ENCODE data around the gene AZGP1.

DNA sequence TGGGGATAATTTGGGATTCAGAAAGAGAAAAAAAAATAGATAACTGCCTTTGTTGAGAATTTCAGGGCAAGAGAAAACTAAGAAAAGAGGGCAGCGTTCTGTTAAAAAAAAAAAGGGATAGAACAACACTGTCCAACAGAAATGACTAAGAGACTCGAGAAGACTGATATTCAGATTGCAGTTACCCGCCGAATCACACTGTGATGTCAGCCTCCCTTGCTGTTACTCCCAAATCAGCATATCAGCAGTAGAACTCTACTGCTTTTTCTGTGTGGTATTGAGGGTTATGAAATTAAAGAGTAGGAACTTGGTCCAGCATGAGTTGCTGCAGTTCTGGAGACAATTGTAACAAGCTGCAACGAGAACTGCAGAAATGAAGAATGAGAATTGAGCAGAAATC is 48.3 kb downstream of the AZGP1 start:
- no peak for TF ChIP-seq POLR2A (IDR thresholded peaks at IDR 0.05)
- TF ChIP-seq, protein P1, sequence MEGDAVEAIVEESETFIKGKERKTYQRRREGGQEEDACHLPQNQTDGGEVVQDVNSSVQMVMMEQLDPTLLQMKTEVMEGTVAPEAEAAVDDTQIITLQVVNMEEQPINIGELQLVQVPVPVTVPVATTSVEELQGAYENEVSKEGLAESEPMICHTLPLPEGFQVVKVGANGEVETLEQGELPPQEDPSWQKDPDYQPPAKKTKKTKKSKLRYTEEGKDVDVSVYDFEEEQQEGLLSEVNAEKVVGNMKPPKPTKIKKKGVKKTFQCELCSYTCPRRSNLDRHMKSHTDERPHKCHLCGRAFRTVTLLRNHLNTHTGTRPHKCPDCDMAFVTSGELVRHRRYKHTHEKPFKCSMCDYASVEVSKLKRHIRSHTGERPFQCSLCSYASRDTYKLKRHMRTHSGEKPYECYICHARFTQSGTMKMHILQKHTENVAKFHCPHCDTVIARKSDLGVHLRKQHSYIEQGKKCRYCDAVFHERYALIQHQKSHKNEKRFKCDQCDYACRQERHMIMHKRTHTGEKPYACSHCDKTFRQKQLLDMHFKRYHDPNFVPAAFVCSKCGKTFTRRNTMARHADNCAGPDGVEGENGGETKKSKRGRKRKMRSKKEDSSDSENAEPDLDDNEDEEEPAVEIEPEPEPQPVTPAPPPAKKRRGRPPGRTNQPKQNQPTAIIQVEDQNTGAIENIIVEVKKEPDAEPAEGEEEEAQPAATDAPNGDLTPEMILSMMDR (IDR thresholded peaks at IDR 0.05): no peak
- no peak for TF ChIP-seq EP300 (IDR thresholded peaks at IDR 0.05)
